Endothelial cell of umbilical vein (primary cell): ENCODE results near the gene TNIP3. TPM values are rescaled to one million over a fixed set of nuclear protein-coding genes. Genes with fewer than 3 reads are reported as not detected.

Source experiments
- BruUV-seq: library from RNA; stranded (reverse); fragments of 400-500 nt; replicated peaks from 2 replicates; lab custom pipeline; 2021; lab: Mats Ljungman, UMichigan
- CTCF ChIA-PET: fragments of 300-600, 350-600 bp; sonication (Branson Sonifier 250); formaldehyde crosslinking; loops from one replicate; lab custom pipeline; 2021; ENCODE audit warnings: antibody characterized with exemption, inconsistent platforms; lab: Charles Lee
- POLR2A ChIA-PET: fragments of 300-600, 350-600 bp; sonication (Branson Sonifier 250); formaldehyde crosslinking; loops from one replicate; lab custom pipeline; 2021; ENCODE audit warnings: antibody characterized with exemption, inconsistent platforms; lab: Charles Lee
- DNase-seq: peaks from one replicate; pipeline ENCODE4 v3.0.0-alpha.2; 2011; ENCODE audit warnings: low read depth, low spot score
- FAIRE-seq: peaks from 2 replicates; lab custom pipeline; 2011; peaks lifted over from hg19 to GRCh38; lab: Jason Lieb, UNC
- H2AFZ ChIP-seq: 2 replicates; pipeline ENCODE4 v1.6.0; 2012; ENCODE audit warnings: low read depth, low read length, control low read depth, inconsistent platforms
- H3K27ac ChIP-seq: 2 replicates; pipeline ENCODE4 v1.5.1; 2011; ENCODE audit warnings: low read depth, mild to moderate bottlenecking, control low read depth, low read length, moderate library complexity; ENCODE audit not compliant: insufficient read depth
- H3K27me3 ChIP-seq, 2 experiments: 2 replicates each; pipeline versions ENCODE4 v1.6.0 to v1.6.1; 2011; ENCODE audit warnings: low read length in 2 of 2, mixed read lengths in 1 of 2; ENCODE audit not compliant: control insufficient read depth in 2 of 2, insufficient read depth in 2 of 2
- H3K36me3 ChIP-seq, 2 experiments: 2 replicates in 1 of 2; 3 replicates in 1 of 2; pipeline ENCODE4 v1.5.1; 2011; ENCODE audit warnings: low read length in 2 of 2, mild to moderate bottlenecking in 1 of 2, moderate library complexity in 1 of 2; ENCODE audit not compliant: control insufficient read depth in 2 of 2, insufficient read depth in 2 of 2; ENCODE audit errors: extremely low read depth in 1 of 2
- H3K4me1 ChIP-seq: 3 replicates; pipeline ENCODE4 v1.5.1; 2011; ENCODE audit warnings: mild to moderate bottlenecking, low read length; ENCODE audit not compliant: control insufficient read depth, insufficient read depth; ENCODE audit errors: extremely low read depth
- H3K4me2 ChIP-seq: 2 replicates; pipeline ENCODE4 v1.6.1; 2011; ENCODE audit warnings: low read length, control low read depth, mixed read lengths; ENCODE audit not compliant: insufficient read depth
- H3K4me3 ChIP-seq, 3 experiments: fragments of 200-600 bp in 1 of 3; sonication (generic), shearing (Covaris generic) in 1 of 3; replicated peaks in 1 of 3; 2 replicates each; pipeline ENCODE4 v1.5.1; 2011 to 2016; ENCODE audit warnings: control low read depth in 3 of 3, low read length in 3 of 3, mild to moderate bottlenecking in 2 of 3, inconsistent platforms in 1 of 3, low read depth in 1 of 3, moderate library complexity in 1 of 3; ENCODE audit not compliant: insufficient read depth in 1 of 3
- H3K79me2 ChIP-seq: 2 replicates; pipeline ENCODE4 v1.6.0; 2012; ENCODE audit warnings: low read length, inconsistent platforms; ENCODE audit not compliant: control insufficient read depth, insufficient read depth
- H3K9ac ChIP-seq: replicated peaks from 2 replicates; pipeline ENCODE3; 2011; ENCODE audit warnings: low read length, control low read depth; ENCODE audit not compliant: insufficient read depth; ENCODE audit errors: extremely low read depth
- H3K9me1 ChIP-seq: replicated peaks from 3 replicates; pipeline ENCODE4 v1.6.0; 2011; ENCODE audit warnings: mild to moderate bottlenecking, low read length; ENCODE audit not compliant: control insufficient read depth, insufficient read depth; ENCODE audit errors: extremely low read depth
- H3K9me3 ChIP-seq: replicated peaks from 2 replicates; pipeline ENCODE4 v1.5.1; 2012; ENCODE audit warnings: low read length, inconsistent platforms; ENCODE audit not compliant: control insufficient read depth, insufficient read depth
- H4K20me1 ChIP-seq: replicated peaks from 2 replicates; pipeline ENCODE3; 2011; ENCODE audit warnings: mild to moderate bottlenecking, low read length; ENCODE audit not compliant: control insufficient read depth, insufficient read depth; ENCODE audit errors: extremely low read depth
- EZH2 ChIP-seq: IDR thresholded peaks from 2 replicates; pipeline ENCODE4 v1.6.1; 2012; ENCODE audit warnings: borderline replicate concordance, low read depth, mild to moderate bottlenecking, moderate library complexity, low read length, inconsistent platforms; ENCODE audit not compliant: severe bottlenecking
- GATA2 ChIP-seq: IDR thresholded peaks from 2 replicates; pipeline ENCODE4 v1.7.0; 2011; ENCODE audit warnings: low read depth, mild to moderate bottlenecking, moderate library complexity, mixed read lengths, low read length; ENCODE audit not compliant: insufficient read length, insufficient read depth
- JUN ChIP-seq: IDR thresholded peaks from 2 replicates; pipeline ENCODE4 v1.6.1; 2011; ENCODE audit warnings: borderline replicate concordance, low read depth; ENCODE audit not compliant: insufficient read length, insufficient read depth
- MAX ChIP-seq: IDR thresholded peaks from 2 replicates; pipeline ENCODE4 v1.6.1; 2011; ENCODE audit not compliant: insufficient read depth, insufficient read length
- MYC ChIP-seq: IDR thresholded peaks from one replicate; pipeline ENCODE4 v1.6.1; 2011; ENCODE audit warnings: mild to moderate bottlenecking, low read depth, low read length
- POLR2AphosphoS5 ChIP-seq: IDR thresholded peaks from 2 replicates; pipeline ENCODE4 v1.6.1; 2012; ENCODE audit warnings: low read depth, mild to moderate bottlenecking, control low read depth, low read length, moderate library complexity; ENCODE audit not compliant: insufficient read depth
- dilution Hi-C: fragments of 300-500 bp; cut with MboI; formaldehyde crosslinking; loops from one replicate; pipeline ENCODE4 v1.15.0; 2019; ENCODE audit warnings: low sequenced_read_pairs; ENCODE audit not compliant: extremely low pct_ligation_motif_present
- intact Hi-C: fragments of 100-400 bp; cut with micrococcal nuclease; formaldehyde crosslinking; loops from one replicate; pipeline ENCODE4 v1.10.0; 2022
- polyA plus RNA-seq, 4 experiments: library from polyadenylated mRNA; depleted of rRNA in 3 of 4; stranded (reverse) in 3 of 4; unstranded in 1 of 4; fragments of >200 nt; gene quantifications; 2 replicates each; pipeline versions ENCODE4 v1.2.1 to v1.2.3, GENCODE V29; 2011 to 2012; ENCODE audit warnings: missing spikeins in 1 of 4
- total RNA-seq: library from RNA; stranded (reverse); gene quantifications from 2 replicates; pipeline ENCODE4 v1.2.3, GENCODE V29; 2021

TNIP3 gene
- total and polyA plus RNA-seq, 2 donors (not counting 3 experiments of a cell fraction or from before 2014, with no cell fraction given), result not detected

GRCh38 chr4:121177246-121178137 is 13.4 kb upstream of the TNIP3 start:
- Histone ChIP-seq H2AFZ (no peak overlapping the region), H3K27ac (no peak overlapping the region), H3K9me1 (no peaks in the 10 kb centered on the region), H4K20me1 (no peaks in the 10 kb centered on the region), H3K79me2 (no peaks in the 10 kb centered on the region), H3K4me3 (no peak overlapping the region), H3K9ac (no peak overlapping the region), H3K4me2 (no peak overlapping the region), H3K27me3 (peaks cover 0 to 11% of the 10 kb centered on the region in 2 experiments), H3K4me1 (no peaks in the 10 kb centered on the region), H3K9me3 (no peaks in the 10 kb centered on the region), H3K36me3 (no peaks in the 10 kb centered on the region)
- POLR2A ChIA-PET, result no interaction called here
- TF ChIP-seq MYC (no peak), GATA2 (no peak), JUN (no peak), EZH2 (no peak), POLR2AphosphoS5 (no peak), MAX (no peak)
- dilution Hi-C loops, result no loop called here
- BruUV-seq, result no TSS peak
- CTCF ChIA-PET, result interaction anchor here (1.0 to 1.3 kb wide), 3 partner anchors 11 to 19 kb away, joined by 3 to 7 read pairs (median 4); no protein-coding TSS in a partner anchor
- intact Hi-C loops, result no loop called here
- no peak for DNase-seq
- FAIRE-seq, result no peak
